ENCODE data around the gene RORC. TPM values are rescaled to one million over a fixed set of nuclear protein-coding genes. Genes with fewer than 3 reads are reported as not detected.

RORC gene
- total RNA-seq, 6 experiments from 2014 or later, result not detected

- no peak for DNase-seq
- Mint-ChIP-seq H3K36me3 (ENCODE audit: low read depth) (no peaks in the 10 kb centered on the region), H3K27me3 (ENCODE audit: insufficient read depth) (peaks cover 38% of the 10 kb centered on the region), H3K9me3 (no peaks in the 10 kb centered on the region), H3K4me3 (peak overlapping the region; percentile 47; the same call in 1 of the 2 replicates), H3K4me1 (ENCODE audit: low read depth) (peaks cover 18% of the 10 kb centered on the region), H3K27ac (no peak overlapping the region)
- no peak for TF ChIP-seq CTCF (IDR thresholded peaks at IDR 0.05)
Measured at GRCh38 chr1:151837197-151837596, 5.6 kb upstream of the RORC start.

- H3K4me3 Mint-ChIP-seq, result no peak overlapping the region
- H3K27ac Mint-ChIP-seq, result no peak overlapping the region
- DNase-seq, result no peak
- peaks cover 8% of the 10 kb centered on the region for H3K4me1 Mint-ChIP-seq (ENCODE audit: low read depth)
- H3K9me3 Mint-ChIP-seq, result no peaks in the 10 kb centered on the region
- no peak for TF ChIP-seq CTCF (IDR thresholded peaks at IDR 0.05)
- H3K36me3 Mint-ChIP-seq (ENCODE audit: low read depth), result no peaks in the 10 kb centered on the region
- H3K27me3 Mint-ChIP-seq (ENCODE audit: insufficient read depth), result peaks cover 41% of the 10 kb centered on the region
Measured at GRCh38 chr1:151835596-151835995, 4.0 kb upstream of the RORC start.

GRCh38 chr1:151834239-151834638, 2.6 kb upstream of the RORC start:
- no peak overlapping the region for H3K4me3 Mint-ChIP-seq
- H3K27me3 Mint-ChIP-seq (ENCODE audit: insufficient read depth), result peaks cover 31% of the 10 kb centered on the region
- H3K4me1 Mint-ChIP-seq (ENCODE audit: low read depth), result peaks cover 9% of the 10 kb centered on the region
- no peak for DNase-seq
- no peak overlapping the region for H3K27ac Mint-ChIP-seq
- no peaks in the 10 kb centered on the region for H3K9me3 Mint-ChIP-seq
- H3K36me3 Mint-ChIP-seq (ENCODE audit: low read depth), result no peaks in the 10 kb centered on the region
- no peak for TF ChIP-seq CTCF (IDR thresholded peaks at IDR 0.05)

GRCh38 chr1:151833172-151833900, 1.7 kb upstream of the RORC start:
- TF ChIP-seq CTCF (IDR thresholded peaks at IDR 0.05), result no peak
- Mint-ChIP-seq H3K27ac (no peak overlapping the region), H3K9me3 (no peaks in the 10 kb centered on the region), H3K36me3 (ENCODE audit: low read depth) (no peaks in the 10 kb centered on the region), H3K4me1 (ENCODE audit: low read depth) (peaks cover 13% of the 10 kb centered on the region), H3K4me3 (no peak overlapping the region), H3K27me3 (ENCODE audit: insufficient read depth) (peaks cover 35% of the 10 kb centered on the region)
- DNase-seq, result no peak

- Mint-ChIP-seq H3K27me3 (ENCODE audit: insufficient read depth) (peaks cover 37% of the 10 kb centered on the region), H3K9me3 (no peaks in the 10 kb centered on the region), H3K27ac (no peak overlapping the region), H3K36me3 (ENCODE audit: low read depth) (no peaks in the 10 kb centered on the region), H3K4me3 (no peak overlapping the region), H3K4me1 (ENCODE audit: low read depth) (peaks cover 9% of the 10 kb centered on the region)
- peak; percentile 27 for DNase-seq
- TF ChIP-seq CTCF (IDR thresholded peaks at IDR 0.05), result no peak
Measured at GRCh38 chr1:151832318-151832980, 847 bp upstream of the RORC start.
